GM12878 (cell line): ENCODE measurements around the gene TEPSIN. TPM values are rescaled to one million over a fixed set of nuclear protein-coding genes. Genes with fewer than 3 reads are reported as not detected.

Experiments
- ATF7 ChIP-seq: fragments of 450-650 bp; IDR thresholded peaks from 2 replicates; pipeline ENCODE4 v1.6.1; 2016; ENCODE audit warnings: low read depth, mild to moderate bottlenecking
- DPF2 ChIP-seq: fragments of 450-650 bp; IDR thresholded peaks from 2 replicates; pipeline ENCODE4 v1.6.1; 2017; ENCODE audit warnings: mild to moderate bottlenecking
- ETV6 ChIP-seq, 2 experiments: fragments of 450-650 bp in 1 of 2; IDR thresholded peaks in 1 of 2; conservative IDR thresholded peaks in 1 of 2; 2 replicates each; pipeline ENCODE4 v1.6.1; 2014; ENCODE audit warnings: antibody characterized with exemption in 1 of 2, borderline replicate concordance in 1 of 2, low read depth in 1 of 2, mild to moderate bottlenecking in 1 of 2, moderate library complexity in 1 of 2
- KDM1A ChIP-seq: fragments of 200-600 bp; sonication (generic); IDR thresholded peaks from 2 replicates; pipeline ENCODE4 v1.6.1; 2016; ENCODE audit warnings: borderline replicate concordance
- NBN ChIP-seq: fragments of 450-650 bp; IDR thresholded peaks from 2 replicates; pipeline ENCODE4 v1.6.1; 2016
- NR2C2 ChIP-seq: IDR thresholded peaks from 2 replicates; pipeline ENCODE4 v1.6.1; 2011; ENCODE audit warnings: borderline replicate concordance, low read depth; ENCODE audit not compliant: control insufficient read depth, insufficient read length
- PAX5 ChIP-seq: IDR thresholded peaks from 2 replicates; pipeline ENCODE4 v1.6.1; 2011; ENCODE audit warnings: low read depth, low read length, borderline replicate concordance
- TARDBP ChIP-seq: IDR thresholded peaks from 2 replicates; pipeline ENCODE4 v1.6.1; 2016; ENCODE audit warnings: borderline replicate concordance
- TBL1XR1 ChIP-seq: IDR thresholded peaks from 2 replicates; pipeline ENCODE4 v1.6.1; 2012; ENCODE audit warnings: low read depth, low read length, improper control_type of control experiment
- TCF12 ChIP-seq: IDR thresholded peaks from 2 replicates; pipeline ENCODE4 v1.6.1; 2011; ENCODE audit warnings: low read depth, mild to moderate bottlenecking, low read length
- TCF3 ChIP-seq: IDR thresholded peaks from 2 replicates; pipeline ENCODE4 v1.6.1; 2012; ENCODE audit warnings: low read depth, mild to moderate bottlenecking, low read length, borderline replicate concordance; ENCODE audit not compliant: insufficient read depth
- polyA plus RNA-seq, 11 experiments: library from polyadenylated mRNA; depleted of rRNA in 4 of 11; unstranded in 6 of 11; stranded (reverse) in 5 of 11; fragments of >200 nt; fragmentation: Nextera tagmentation in 4 of 11; fragmentation: Illumina TruSeq in 1 of 11; extraction: Ambion mirVana in 4 of 11; extraction: Trizol in 1 of 11; gene quantifications; 1 replicate in 1 of 11; 2 replicates in 10 of 11; pipeline versions ENCODE4 v1.2.1 to v1.2.3, GENCODE V29; 2011 to 2016; ENCODE audit warnings: inconsistent platforms in 2 of 11, missing spikeins in 2 of 11, low read depth in 1 of 11
- total RNA-seq, 4 experiments: library from RNA; depleted of rRNA in 3 of 4; stranded (reverse); fragments of >200 nt in 3 of 4; fragmentation: Illumina TruSeq in 1 of 4; extraction: Trizol in 1 of 4; gene quantifications; 2 replicates each; pipeline versions ENCODE4 v1.2.1 to v1.2.3, GENCODE V29; 2013 to 2021
- TF ChIP-seq, protein P1 (sequence below): fragments of 450-650 bp; IDR thresholded peaks from 2 replicates; pipeline ENCODE4 v1.6.1; 2017; ENCODE audit warnings: mild to moderate bottlenecking
- TF ChIP-seq, protein P2 (sequence below): fragments of 450-650 bp; formaldehyde crosslinking; IDR thresholded peaks from 2 replicates; pipeline ENCODE4 v1.5.0; 2022; ENCODE audit warnings: mild to moderate bottlenecking, missing genetic modification characterization
- TF ChIP-seq, protein P3 (sequence below): fragments of 450-650 bp; formaldehyde crosslinking; IDR thresholded peaks from 2 replicates; pipeline ENCODE4 v1.4.0; 2020; ENCODE audit warnings: mild to moderate bottlenecking, moderate library complexity
- TF ChIP-seq, protein P4 (sequence below): IDR thresholded peaks from 2 replicates; pipeline ENCODE4 v1.6.1; 2012; ENCODE audit warnings: low read length, inconsistent platforms
- TF ChIP-seq, protein P5 (sequence below): fragments of 450-650 bp; IDR thresholded peaks from 2 replicates; pipeline ENCODE4 v1.6.1; 2016; ENCODE audit warnings: mild to moderate bottlenecking, moderate library complexity, borderline replicate concordance

Gene TEPSIN
- total and polyA plus RNA-seq, 10 of the 15 experiments (the other 5 are each of a cell fraction or from before 2014, with no cell fraction given), result 0.87 to 36.7 (median 5.3) TPM

DNA sequence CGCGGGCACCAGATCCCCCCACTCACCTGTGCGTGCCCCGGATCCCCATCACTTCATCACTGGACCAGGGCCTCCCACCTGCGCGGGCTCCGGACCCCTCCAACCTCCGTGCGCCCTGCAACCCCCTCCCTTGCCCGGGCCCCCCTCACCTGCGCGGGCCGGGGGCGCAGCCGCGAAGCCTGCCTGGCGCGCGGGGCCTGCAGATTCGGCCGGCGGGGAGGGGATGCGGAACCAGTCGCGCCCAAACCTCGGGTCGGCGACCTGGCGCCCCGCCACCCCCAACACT is 16.3 kb downstream of the TEPSIN start (continued):
- TF ChIP-seq NR2C2 (no peak), KDM1A (no peak), ETV6 (conservative IDR thresholded peaks at IDR 0.05 in 1 of 2, IDR thresholded peaks at IDR 0.05 in 1 of 2; ENCODE audit: borderline replicate concordance in 1 of 2, low read depth in 1 of 2) (no peak), TCF3 (no peak), NBN (no peak), ATF7 (no peak), PAX5 (no peak), TCF12 (no peak), TARDBP (no peak), DPF2 (no peak), TBL1XR1 (no peak)
- TF ChIP-seq, protein P1, sequence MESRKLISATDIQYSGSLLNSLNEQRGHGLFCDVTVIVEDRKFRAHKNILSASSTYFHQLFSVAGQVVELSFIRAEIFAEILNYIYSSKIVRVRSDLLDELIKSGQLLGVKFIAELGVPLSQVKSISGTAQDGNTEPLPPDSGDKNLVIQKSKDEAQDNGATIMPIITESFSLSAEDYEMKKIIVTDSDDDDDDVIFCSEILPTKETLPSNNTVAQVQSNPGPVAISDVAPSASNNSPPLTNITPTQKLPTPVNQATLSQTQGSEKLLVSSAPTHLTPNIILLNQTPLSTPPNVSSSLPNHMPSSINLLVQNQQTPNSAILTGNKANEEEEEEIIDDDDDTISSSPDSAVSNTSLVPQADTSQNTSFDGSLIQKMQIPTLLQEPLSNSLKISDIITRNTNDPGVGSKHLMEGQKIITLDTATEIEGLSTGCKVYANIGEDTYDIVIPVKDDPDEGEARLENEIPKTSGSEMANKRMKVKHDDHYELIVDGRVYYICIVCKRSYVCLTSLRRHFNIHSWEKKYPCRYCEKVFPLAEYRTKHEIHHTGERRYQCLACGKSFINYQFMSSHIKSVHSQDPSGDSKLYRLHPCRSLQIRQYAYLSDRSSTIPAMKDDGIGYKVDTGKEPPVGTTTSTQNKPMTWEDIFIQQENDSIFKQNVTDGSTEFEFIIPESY, result no peak
- TF ChIP-seq, protein P2, sequence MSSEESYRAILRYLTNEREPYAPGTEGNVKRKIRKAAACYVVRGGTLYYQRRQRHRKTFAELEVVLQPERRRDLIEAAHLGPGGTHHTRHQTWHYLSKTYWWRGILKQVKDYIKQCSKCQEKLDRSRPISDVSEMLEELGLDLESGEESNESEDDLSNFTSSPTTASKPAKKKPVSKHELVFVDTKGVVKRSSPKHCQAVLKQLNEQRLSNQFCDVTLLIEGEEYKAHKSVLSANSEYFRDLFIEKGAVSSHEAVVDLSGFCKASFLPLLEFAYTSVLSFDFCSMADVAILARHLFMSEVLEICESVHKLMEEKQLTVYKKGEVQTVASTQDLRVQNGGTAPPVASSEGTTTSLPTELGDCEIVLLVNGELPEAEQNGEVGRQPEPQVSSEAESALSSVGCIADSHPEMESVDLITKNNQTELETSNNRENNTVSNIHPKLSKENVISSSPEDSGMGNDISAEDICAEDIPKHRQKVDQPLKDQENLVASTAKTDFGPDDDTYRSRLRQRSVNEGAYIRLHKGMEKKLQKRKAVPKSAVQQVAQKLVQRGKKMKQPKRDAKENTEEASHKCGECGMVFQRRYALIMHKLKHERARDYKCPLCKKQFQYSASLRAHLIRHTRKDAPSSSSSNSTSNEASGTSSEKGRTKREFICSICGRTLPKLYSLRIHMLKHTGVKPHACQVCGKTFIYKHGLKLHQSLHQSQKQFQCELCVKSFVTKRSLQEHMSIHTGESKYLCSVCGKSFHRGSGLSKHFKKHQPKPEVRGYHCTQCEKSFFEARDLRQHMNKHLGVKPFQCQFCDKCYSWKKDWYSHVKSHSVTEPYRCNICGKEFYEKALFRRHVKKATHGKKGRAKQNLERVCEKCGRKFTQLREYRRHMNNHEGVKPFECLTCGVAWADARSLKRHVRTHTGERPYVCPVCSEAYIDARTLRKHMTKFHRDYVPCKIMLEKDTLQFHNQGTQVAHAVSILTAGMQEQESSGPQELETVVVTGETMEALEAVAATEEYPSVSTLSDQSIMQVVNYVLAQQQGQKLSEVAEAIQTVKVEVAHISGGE (CRISPR knock-in tag), result no peak
- TF ChIP-seq, protein P3, sequence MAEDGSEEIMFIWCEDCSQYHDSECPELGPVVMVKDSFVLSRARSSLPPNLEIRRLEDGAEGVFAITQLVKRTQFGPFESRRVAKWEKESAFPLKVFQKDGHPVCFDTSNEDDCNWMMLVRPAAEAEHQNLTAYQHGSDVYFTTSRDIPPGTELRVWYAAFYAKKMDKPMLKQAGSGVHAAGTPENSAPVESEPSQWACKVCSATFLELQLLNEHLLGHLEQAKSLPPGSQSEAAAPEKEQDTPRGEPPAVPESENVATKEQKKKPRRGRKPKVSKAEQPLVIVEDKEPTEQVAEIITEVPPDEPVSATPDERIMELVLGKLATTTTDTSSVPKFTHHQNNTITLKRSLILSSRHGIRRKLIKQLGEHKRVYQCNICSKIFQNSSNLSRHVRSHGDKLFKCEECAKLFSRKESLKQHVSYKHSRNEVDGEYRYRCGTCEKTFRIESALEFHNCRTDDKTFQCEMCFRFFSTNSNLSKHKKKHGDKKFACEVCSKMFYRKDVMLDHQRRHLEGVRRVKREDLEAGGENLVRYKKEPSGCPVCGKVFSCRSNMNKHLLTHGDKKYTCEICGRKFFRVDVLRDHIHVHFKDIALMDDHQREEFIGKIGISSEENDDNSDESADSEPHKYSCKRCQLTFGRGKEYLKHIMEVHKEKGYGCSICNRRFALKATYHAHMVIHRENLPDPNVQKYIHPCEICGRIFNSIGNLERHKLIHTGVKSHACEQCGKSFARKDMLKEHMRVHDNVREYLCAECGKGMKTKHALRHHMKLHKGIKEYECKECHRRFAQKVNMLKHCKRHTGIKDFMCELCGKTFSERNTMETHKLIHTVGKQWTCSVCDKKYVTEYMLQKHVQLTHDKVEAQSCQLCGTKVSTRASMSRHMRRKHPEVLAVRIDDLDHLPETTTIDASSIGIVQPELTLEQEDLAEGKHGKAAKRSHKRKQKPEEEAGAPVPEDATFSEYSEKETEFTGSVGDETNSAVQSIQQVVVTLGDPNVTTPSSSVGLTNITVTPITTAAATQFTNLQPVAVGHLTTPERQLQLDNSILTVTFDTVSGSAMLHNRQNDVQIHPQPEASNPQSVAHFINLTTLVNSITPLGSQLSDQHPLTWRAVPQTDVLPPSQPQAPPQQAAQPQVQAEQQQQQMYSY (CRISPR knock-in tag), result no peak
- TF ChIP-seq, protein P4, sequence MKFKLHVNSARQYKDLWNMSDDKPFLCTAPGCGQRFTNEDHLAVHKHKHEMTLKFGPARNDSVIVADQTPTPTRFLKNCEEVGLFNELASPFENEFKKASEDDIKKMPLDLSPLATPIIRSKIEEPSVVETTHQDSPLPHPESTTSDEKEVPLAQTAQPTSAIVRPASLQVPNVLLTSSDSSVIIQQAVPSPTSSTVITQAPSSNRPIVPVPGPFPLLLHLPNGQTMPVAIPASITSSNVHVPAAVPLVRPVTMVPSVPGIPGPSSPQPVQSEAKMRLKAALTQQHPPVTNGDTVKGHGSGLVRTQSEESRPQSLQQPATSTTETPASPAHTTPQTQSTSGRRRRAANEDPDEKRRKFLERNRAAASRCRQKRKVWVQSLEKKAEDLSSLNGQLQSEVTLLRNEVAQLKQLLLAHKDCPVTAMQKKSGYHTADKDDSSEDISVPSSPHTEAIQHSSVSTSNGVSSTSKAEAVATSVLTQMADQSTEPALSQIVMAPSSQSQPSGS, result no peak
- TF ChIP-seq, protein P5, sequence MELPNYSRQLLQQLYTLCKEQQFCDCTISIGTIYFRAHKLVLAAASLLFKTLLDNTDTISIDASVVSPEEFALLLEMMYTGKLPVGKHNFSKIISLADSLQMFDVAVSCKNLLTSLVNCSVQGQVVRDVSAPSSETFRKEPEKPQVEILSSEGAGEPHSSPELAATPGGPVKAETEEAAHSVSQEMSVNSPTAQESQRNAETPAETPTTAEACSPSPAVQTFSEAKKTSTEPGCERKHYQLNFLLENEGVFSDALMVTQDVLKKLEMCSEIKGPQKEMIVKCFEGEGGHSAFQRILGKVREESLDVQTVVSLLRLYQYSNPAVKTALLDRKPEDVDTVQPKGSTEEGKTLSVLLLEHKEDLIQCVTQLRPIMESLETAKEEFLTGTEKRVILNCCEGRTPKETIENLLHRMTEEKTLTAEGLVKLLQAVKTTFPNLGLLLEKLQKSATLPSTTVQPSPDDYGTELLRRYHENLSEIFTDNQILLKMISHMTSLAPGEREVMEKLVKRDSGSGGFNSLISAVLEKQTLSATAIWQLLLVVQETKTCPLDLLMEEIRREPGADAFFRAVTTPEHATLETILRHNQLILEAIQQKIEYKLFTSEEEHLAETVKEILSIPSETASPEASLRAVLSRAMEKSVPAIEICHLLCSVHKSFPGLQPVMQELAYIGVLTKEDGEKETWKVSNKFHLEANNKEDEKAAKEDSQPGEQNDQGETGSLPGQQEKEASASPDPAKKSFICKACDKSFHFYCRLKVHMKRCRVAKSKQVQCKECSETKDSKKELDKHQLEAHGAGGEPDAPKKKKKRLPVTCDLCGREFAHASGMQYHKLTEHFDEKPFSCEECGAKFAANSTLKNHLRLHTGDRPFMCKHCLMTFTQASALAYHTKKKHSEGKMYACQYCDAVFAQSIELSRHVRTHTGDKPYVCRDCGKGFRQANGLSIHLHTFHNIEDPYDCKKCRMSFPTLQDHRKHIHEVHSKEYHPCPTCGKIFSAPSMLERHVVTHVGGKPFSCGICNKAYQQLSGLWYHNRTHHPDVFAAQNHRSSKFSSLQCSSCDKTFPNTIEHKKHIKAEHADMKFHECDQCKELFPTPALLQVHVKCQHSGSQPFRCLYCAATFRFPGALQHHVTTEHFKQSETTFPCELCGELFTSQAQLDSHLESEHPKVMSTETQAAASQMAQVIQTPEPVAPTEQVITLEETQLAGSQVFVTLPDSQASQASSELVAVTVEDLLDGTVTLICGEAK, result no peak
